HG03060 (cell line): ENCODE data around the gene NTM.

Source experiments
- ATAC-seq: cut with Tn5 transposase; IDR thresholded peaks from one replicate; pipeline ENCODE4 v1.9.1; 2021; ENCODE audit warnings: low read depth, moderate number of reproducible peaks; ENCODE audit not compliant: unreplicated experiment

NTM gene

DNA sequence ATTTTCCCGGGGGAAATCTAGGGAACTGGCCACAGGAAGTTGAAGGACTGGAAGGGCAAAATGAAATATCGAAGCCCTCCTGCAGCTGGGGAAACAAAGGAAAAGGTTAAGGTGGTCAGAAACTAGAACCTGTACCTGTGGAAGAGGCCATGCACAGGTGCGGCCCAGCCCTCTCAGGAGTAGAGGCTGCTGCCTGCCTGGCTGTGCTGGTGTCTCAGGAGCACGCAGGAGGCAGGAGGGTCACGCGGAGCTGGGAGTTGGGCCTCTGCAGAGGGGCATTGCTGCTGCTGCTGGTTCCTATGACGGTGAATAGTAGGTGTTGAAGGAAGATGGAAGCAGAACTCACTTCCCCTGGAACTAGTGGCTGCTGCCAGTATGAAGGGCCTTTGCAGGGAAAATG lies 425.7 kb downstream of the NTM start:
- no peak for ATAC-seq

DNA sequence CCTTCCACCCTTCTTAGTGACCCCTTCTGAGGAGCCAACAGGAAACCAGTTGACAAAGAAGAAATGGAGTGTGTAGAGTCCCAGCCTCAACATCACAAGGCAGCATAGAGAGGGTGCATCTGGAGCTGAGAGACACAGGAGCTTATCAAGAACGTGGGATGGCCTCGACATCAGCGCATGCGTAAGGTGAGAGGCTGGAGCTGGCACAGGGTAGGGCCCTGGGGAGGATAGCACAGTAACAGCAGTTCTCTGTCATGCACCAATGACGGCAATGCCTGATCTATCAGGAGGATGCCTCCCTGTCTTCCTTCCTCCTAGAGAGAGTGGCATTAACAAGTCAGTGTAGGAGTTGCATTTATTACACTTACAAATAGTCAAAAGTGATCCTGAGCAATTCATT lies 426.1 kb downstream of the NTM start:
- no peak for ATAC-seq

DNA sequence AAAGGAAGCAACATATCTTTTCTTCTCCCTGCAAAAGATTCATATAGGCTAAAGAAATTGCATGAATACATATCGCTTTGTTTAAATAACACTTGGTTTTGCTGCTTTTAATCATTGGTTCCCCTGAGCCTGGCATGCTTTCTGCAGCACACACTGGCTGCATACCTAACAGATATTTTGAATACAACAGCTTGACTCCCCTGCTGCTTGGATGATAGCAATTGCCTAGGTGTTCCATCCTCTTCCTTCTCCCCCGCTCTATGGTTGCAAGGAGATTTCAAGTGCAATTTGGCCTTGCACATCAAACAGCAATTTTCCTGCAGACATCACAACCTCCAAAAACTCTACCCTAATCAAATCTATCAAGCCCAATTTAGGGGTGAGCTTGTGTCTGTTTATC lies 430.0 kb downstream of the NTM start:
- ATAC-seq, result no peak

DNA sequence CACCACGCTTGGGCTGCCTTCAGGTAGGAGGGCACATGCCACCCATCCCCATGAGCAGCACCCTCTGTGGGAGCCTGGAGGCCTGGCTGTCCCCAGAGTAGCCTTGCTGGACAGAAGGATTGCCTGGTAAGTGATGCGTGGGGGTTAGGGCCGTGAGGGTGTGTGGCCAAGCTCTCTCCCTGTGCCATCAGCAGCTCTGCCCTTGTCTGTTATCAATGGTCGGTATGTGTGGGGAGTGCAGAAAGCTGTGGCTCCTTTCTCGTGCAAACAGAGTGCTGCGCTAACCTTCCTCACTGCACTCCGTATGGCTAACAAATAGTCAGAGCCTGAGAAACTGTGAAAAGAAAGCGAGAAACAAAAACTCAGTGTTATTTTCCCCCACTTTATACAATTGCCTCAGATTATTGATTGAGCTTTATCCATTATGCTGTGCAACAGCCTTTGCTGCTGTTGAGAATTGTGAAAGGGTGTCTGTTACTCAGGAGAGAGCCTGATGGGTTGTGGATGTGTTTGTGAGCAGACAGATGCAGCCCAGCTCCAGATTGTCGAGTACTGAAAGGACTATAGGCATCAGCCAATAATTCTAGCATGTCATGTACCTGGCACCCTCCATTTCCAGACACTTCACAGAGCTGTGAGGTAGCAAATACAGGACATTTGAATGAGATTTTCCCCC lies 432.2 kb downstream of the NTM start:
- no peak for ATAC-seq

DNA sequence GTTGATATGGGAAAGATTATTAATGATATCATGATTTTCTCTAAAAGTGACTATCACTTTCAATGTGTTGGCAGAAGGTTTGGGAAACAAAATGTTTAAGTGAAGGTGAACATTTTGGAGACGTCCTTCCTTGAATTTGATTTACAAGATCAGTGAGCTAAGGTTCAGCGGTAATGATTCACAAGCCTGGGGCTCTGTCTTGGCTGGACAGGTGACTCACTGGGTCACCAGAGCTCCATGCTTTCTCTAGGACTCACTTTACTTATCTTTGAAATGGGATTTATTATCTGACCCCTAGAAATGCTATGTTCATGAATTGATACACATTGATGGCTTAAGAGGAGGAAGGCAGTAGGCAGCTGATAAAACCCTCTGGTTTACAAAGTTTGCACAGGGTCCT lies 437.5 kb downstream of the NTM start:
- ATAC-seq, result no peak

DNA sequence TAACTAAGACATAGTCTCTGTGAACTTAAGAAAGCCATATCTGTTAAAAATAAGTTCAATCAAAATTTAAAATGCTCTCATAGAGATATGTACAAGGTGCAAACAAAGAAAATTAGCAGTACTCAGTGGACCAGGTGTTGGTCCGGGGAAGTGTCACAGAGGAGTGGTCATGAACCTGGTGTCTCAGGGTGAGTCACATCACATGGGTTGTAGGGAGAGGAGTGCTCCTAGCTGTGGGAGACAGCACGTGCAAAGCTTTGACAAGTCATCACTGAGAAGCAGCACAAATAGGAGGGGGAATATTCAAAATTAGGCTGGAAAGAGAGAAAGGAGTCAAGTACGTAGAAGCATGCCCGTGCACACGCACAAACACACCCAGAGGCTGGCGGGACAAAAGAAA lies 438.1 kb downstream of the NTM start:
- no peak for ATAC-seq

DNA sequence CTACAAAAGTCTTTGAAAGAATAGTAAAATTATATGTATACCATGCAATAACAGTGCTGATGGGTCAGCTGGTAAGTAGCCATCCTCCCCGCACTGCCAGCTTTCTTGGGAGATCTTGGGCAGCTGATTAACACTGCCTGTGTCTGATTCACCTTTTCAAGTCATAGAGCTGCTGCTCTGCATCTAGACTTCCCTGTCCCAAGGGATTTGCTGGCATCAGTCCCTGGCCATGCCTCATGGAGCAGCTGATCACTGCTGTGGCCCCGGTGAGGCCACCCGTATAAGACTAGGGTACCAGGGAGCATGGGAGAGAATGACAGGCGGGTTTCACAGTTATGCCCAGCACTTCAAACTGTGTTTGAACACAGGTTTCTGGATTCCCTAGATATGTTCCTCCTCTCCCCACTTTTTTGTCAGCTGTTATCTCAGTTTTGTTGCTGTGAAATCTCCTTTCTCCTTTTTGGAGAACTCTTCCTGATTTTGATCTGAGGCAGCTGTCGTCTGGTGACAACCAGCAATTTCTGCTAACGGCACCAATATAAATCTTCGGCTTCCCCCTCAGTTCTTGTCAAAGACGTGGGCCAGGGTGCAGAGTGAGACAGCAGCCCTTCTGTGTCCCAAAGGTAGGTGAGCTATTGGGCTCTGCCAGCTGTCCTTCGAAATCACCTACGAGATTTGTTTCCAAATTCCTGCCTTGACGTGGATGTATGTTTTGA lies 438.9 kb downstream of the NTM start:
- no peak for ATAC-seq

DNA sequence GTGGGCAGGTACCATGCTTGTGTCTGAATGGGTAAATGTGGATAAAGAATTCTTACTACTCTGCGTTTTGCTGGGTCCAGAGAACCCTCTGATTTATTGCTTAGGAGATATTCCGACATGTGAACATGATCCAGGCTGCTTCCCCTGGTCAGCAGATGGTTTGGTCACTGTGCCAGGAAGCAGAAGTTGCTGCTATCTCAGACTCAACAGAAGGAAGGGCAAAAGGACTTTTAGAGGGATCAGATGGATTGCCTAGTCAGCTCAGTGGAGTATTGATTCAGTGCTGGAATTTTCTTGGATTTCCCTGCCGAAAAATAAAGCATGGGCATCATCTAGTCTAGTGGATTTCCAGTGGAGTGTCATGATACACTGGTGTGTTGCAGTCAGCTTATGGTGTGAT lies 440.1 kb downstream of the NTM start:
- ATAC-seq, result no peak

DNA sequence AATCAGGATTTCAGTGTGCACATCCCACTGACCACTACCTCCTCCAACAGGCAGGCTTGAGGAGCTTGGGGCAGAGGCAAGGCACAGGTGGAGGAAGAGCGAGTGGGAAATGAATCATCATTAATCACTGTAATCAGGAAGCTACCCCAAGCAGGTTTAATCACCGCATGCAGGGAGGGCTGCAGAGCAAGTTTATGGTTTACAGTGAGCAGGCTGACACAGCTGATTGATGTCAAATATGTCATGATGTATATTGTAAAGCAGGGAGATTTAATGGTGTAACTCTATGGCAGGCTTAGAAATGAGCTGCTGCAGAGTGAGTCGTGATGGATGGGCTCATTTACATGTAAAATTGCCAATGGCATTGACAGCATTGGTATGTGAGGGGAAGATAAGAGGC lies 441.0 kb downstream of the NTM start:
- ATAC-seq, result no peak

DNA sequence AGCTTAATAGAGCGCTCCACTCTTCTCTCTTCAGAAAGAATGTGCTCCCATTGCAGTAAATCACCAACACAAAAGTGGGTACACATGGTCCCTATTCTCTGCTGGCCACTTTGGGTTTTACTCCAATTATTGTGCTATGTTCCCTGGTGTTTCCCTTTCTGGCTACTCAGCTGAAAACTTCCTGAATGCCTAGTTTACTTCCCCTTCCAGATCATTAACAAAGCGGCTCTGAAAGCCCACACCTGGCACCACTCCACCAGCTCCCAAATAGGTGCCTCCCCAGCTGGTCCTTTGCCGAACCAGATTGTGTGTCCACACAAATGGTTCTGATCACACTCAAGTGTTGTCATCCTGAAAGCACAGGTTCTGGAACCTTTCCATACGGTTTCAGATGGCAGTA lies 443.7 kb downstream of the NTM start:
- no peak for ATAC-seq

DNA sequence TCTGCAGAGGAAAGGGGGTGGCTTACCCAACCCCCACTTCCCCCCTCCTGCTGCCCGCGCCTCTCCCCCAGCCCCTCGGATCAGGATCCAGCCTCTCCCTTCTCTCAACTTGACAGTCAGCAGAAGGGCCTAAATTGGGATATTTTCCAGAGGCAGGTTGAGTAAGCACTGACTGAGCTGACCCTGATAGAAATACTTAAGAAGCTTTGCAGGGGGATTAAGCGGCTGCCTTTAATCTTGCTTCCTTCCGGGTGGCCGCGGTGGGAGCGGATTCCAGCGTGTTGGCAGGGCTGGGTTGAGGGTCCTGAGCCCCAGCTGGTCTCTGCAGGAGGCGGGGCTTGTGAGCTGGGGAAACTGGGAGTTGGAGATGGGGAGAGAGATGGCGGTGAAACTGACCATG lies 445.2 kb downstream of the NTM start:
- ATAC-seq, result no peak

DNA sequence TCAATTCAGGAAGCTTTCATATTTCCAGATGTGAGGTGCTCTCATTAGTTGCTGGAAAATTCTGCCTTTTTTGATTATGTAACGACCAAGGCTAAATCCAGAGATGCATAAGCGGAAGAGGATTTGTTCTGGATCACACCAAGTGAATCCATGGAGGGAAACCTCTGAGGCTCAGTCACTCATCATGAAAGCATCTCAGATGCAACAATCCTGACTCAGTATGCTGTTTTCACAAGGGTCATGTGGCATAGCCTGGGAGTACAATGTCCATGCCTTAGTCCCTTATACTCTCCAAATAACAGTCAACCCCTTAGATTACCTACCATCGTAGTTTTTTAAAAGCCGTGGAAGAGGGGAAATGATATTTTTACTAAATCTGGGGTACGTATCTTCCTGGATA lies 445.6 kb downstream of the NTM start:
- no peak for ATAC-seq

DNA sequence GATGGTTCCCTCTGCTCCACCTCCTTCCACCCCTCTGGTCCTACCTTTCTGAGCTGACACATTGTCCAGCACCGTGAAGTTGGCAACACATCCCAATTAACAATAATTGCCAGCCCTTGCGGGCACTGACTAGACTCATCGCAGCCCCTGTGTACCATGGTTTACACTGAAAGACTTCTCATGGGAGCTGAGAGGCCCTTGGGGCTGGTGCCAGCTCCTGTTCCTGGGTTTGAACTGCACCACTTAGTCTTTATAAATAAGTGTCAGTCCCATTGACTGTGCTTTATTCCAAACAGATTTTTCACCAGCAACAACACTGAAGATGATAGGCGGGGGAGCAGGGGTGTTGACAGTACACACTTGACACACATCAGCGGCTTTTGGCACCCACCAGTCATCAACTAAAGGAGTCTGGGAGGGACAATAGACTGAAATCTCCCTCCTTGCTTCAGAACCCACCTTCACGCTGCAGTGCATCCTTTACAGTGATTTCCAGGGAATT lies 447.3 kb downstream of the NTM start:
- ATAC-seq, result no peak

DNA sequence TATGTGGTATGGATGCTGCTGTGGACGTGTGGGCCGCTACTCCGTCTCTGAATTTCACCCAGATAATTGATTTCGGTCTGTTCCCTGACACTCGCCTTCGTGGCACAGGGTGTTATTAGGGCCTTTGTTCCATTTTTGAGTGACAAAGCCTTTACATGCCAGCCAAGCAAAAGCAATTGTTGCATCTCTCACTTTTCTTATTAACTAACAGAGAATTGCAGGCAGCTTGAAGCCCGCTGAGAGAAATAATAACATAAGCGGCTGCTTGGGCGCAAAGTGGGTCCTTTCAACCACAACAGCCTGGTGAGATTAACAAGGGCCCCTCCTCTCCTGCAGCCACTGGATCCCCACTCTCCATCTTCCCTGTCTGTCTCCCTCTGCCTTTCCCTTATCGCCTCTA lies 449.4 kb downstream of the NTM start:
- ATAC-seq, result no peak

DNA sequence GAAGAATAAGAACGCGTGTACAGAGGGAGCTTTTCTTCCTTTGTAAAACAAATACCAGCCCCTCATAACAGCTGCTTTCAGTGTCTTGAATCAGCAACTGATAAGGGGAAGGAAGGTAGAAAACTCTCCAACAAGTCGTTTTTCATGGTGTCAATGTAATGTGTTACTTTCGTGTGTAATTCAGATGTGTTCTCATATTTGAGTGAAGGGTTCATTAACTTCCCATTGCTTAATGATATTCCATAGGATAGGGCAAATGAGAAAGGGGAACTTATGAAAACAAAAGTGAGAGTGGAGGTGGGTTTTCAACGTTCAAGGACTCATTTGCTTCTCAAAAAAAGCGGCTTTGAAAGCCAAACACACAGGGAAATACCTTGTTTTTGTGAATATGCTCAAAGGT lies 452.1 kb downstream of the NTM start:
- no peak for ATAC-seq

DNA sequence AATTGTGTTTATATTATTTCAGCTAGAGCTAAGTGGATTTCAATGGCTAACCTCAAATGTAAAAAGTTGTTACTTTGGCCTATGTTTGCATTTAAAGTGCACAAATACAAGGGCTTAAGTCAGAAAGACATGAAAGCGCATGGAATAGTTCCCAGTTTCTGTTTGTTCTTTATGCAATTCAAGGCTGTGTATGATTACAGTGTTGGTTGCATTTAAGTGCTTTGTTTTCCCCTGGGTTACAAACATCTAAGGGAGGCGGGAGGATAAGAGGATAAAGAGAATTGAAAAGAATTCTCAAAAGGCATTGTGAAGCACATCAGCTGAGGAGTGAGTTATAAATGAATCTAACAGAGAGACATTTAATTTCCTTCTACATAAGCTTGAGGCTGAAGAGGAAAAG lies 453.4 kb downstream of the NTM start:
- no peak for ATAC-seq

DNA sequence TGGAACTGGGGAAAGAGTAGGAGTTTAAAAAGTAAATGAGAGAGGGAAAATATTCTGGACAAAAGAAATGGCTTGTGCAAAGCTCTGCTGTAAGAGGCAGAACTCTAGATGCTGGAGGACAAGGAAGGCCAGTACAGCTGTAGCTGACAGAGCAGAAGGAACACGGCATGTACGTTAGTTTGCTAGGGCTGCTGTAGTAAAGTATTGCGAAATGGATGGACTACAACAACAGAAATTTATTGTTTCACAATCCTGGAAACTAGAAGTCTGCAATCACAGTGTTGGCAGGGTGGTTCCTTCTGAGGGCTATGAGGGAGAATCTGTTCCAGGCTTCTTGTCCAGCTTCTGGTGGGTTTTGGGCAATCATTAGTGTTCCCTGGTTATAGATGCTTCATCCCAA lies 454.4 kb downstream of the NTM start:
- no peak for ATAC-seq

DNA sequence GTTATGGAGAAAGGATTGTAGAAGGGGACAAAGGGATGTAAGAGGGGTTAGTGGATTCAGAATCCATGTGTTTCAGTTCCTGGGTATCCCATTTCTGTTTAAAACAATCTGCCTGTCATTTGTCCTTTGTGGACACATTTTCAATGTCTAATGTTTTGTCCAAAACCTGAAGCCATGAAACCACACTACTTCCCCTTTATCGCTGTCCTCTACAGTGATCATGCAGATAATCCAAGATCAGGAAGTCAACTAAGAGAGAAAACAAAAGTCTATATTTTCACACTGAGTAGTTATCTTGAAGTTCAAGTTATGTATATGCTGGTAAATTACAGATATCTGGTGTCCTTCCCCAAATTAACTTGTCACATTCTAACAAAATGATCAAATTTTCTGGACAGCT lies 457.0 kb downstream of the NTM start:
- no peak for ATAC-seq

DNA sequence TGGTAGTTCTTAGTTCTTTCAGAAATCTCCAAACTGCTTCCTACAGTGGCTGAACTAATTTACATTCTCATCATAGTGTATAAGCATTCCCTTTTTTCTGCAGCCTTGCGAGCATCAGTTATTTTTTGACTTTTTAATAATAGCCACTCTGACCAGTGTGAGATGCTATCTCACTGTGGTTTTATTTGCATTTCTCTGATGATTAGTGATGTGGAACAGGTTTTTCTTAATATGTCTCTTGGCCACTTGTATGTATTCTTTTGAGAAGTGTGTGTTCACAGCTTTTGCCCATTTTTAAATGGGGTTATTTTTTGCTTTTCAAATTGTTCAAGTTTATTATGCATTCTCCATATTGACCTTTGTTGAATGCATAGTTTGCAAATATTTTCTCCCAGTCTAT lies 459.3 kb downstream of the NTM start:
- ATAC-seq, result no peak

DNA sequence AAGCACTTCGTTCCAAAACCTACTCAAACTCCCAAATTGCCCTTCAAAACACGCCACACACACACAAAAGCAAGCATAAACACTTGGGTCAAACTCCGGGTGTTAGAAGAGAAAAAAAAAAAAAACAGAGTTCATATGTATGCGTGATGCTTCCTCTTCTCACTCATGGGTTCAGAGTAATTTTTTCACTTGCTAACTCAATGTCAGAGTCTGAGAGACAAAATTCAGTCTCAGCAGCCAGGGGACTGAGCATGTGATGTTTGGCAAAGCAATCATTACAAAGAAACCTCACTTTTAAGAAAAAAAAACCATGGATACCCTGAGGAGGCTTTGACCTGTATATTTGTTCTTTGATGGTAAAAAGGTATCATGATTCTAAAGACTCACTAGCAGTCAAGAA lies 461.7 kb downstream of the NTM start:
- ATAC-seq, result no peak

DNA sequence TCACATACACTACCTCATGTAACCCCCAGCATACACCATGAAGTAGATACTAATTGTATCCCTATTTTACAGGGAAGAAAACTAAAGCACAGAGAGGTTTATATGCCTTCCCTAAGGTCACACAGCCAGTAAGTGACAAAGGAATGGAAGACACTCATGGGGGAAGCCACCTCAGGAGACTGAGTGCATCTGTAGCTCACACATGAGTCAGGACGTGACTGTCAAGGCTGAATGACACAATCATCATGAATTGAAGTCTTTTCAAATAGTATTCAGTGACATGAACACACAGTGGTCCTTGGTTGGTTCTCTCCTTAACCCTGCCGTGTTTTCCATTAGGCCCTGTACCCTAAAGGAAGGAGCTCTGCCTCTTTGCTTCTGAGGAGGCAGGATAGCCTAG lies 463.0 kb downstream of the NTM start:
- no peak for ATAC-seq

DNA sequence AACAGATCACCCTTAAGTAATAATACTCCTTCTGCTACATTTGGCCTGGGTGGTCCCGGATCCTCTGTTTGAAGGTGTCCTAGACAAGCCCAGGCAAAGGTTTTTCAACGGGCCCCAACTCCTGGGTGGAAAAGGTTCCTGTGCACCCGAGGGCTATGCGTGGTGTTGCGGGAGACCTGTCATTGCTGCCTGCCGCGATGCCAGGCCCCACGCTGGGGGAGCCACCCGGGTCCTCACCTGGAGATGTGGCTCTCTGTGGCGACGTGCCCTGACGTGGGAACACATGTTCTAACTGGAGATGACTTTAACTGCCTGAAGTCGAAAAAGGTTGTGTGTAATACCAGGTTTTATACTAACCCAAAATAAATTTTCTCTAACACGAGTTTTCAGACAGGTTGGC lies 467.1 kb downstream of the NTM start:
- no peak for ATAC-seq
